ENCODE results near the gene VSTM1.
"Not testable (repeated sequence)": the region's sequence is repeated elsewhere in the genome, so short reads cannot be mapped to it uniquely, and the experiment has no call there.

The VSTM1 gene

GRCh38 chr19:54069470-54069869 lies 5.8 kb upstream of the VSTM1 start:
- no peak for DNase-seq

DNA sequence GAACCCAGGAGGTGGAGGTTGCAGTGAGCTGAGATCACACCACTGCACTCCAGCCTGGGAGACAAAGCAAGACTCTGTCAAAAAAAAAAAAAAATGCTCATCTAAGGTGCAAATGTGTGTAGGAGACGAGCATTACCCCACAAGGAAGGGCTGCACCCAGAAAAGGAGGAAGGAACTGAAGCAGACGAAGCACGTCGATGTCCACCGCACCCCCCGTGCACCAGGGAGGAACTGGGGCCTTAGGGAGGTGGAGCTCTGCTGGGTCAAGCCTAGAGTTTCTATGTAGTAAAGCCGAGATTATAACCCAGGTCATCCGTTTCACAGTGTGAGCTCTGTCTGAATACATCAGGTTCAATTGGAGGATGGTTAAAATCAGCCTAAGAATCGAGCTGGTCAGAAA lies 1.1 kb downstream of the VSTM1 start:
- DNase-seq = peak; percentile 37

- peak; percentile 94 for DNase-seq
These were observed 16.1 kb downstream of the VSTM1 start for GRCh38 chr19:54047616-54048015.

- DNase-seq = no peak
These were observed 17.9 kb downstream of the VSTM1 start for GRCh38 chr19:54045771-54046170.

DNA sequence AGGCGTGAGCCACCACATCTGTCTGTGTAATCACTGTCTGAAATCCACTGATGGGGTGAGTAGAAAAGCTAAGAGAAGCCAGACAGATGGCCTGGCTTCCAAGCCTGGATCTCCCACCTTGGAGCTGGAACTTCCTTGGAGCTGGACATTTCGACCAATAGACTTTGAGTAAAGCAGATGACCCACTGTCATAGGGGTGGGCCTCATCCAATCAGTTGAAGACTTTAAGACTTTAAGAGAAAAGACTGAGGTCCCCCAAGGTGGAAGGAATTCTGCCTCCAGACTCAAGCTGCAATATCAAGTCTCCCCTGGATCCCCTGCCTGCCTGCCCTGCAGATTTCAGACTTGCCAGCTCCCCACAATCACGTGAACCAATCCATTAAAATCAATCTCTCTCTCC lies 20.7 kb downstream of the VSTM1 start:
- DNase-seq = no peak

- DNase-seq = no peak
These were observed 21.6 kb downstream of the VSTM1 start for GRCh38 chr19:54041969-54042606.

- no peak for DNase-seq
These were observed 23.7 kb downstream of the VSTM1 start for GRCh38 chr19:54040003-54040402.

DNA sequence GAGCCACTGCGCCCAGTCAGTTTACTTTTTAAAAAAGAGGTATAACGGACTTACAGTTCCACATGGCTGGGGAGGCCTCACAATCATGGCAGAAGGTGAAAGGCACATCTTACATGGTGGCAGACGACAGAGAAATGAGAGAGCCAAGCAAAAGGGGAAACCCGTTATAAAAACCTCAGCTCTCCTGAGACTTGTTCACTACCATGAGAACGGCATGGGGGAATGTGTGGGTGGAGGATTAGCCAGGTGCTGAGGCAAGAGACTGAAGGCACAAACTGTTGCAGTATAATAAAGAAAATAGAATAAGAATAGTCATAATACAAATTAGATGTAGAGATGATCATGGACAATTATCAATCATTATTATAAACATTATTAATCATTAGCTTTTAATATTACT lies 27.2 kb downstream of the VSTM1 start:
- not testable (repeated sequence) for DNase-seq

GRCh38 chr19:54035215-54036178 lies 28.2 kb downstream of the VSTM1 start:
- DNase-seq = peak; percentile 67

DNA sequence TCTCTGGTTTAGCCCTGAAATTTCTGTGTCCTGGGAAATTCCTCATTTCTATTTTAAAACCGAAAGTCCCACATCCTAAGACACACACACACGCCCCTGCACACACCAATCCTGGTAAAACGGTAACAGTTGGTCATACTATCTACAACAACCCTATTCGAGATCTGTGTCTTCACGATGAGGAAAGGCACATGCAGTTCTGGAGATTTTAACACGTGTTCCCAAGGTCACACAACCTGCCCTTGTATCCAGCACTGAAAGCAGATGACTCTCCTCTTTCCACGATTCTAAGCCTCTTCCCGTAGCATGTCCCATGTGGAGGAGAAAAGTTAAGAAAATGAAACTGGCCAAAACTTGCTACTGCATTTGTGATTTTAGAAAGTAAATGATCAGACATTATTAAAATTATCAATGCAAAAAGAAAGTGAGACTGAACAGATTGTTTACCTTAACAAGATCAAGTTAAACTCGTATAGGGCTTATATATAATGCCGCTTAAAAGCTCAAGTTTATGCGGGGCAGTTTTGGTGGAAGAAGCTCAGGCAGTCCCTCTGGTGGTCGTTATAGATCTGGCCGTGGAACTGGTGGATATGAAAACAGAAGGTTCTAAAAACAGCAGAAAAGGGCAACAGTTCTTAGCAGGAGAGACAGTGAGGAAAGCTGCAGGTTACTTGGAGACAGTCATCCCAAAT lies 32.7 kb downstream of the VSTM1 start:
- peak; percentile 20 for DNase-seq

DNA sequence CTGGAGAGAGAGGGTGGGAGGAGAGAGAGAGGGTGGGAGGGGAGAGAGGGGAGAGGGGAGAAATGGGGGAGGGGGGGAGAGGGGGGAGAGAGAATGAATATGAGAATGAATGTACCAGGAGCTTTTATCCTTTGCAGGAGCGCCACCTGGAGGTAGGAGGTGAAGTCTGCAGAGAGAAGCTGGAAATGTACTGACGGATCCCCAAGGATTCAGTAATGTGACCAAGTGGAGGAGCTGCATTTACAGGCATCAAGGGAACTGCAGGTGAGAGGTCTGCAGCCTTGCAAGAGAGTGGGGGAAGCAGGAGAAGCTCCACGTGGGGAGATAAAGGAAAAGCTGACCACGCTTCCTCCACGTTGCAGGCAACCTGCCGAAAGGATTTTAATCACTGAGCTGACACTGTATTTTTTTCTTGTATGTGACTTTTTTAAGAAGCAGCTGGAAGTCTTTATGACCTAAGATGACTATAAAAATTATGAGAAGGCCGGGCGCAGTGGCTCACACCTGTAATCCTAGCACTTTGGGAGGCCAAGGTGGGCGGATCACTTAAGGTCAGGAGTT lies 33.7 kb downstream of the VSTM1 start:
- peak; percentile 81 for DNase-seq

DNA sequence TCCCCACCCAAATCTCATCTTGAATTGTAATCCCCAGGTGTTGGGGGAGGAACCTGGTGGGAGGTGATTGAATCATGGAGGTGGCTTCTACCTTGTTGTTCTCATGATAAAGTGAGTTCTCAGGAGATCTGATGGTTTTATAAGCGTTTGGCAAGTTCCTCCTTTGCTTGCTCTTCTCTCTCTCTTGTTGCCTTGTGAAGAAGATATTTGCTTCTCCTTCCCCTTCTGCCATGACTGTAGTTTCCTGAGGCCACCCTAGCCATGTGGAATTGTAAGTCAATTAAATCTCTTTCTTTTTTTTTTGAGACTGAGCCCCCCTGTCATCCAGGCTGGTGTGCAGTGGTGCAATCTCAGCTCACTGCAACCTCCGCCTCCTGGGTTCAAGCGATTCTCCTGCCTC lies 34.4 kb downstream of the VSTM1 start:
- no peak for DNase-seq

GRCh38 chr19:54026656-54027055 lies 37.0 kb downstream of the VSTM1 start:
- no peak for DNase-seq

DNA sequence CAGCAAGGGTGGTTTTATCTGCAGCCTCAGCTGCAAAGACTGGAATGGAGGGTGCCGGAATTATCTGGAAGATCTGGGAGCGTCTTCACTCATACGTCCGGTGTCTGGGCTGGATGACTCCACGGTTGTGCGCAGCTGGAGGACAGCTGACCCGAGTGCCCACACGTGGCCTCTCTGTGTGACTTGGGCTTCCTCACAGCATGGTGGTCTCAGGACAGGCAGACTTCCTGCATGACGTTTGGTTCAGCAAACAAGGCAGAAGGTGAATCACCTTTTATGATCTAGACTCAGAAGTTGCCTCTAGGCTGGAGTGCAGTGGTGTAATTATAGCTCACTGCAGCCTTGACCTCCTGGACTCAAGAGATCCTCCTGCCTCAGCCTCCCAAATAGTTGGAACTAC lies 39.0 kb downstream of the VSTM1 start:
- no peak for DNase-seq

DNA sequence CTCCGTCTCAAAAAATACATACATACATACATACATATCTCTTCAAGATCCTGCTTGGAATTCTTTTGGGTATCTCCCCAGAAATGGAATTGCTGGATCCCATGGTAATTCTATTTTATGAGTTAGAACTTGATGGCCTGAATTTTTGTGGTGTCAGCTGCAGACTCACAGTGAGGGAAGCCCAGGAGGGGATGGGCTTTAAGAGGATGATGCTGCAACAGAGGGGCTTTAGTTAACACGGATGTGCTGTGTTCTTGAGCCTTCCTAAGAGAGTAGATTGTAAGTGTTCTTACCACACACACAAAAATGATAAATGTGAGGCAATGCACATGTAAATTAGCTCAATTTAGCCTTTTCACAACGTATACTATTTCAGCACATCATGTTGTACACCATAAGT lies 40.5 kb downstream of the VSTM1 start:
- no peak for DNase-seq

- no peak for DNase-seq
These were observed 41.8 kb downstream of the VSTM1 start for GRCh38 chr19:54021932-54022331.

GRCh38 chr19:54021363-54021762 lies 42.3 kb downstream of the VSTM1 start:
- no peak for DNase-seq

DNA sequence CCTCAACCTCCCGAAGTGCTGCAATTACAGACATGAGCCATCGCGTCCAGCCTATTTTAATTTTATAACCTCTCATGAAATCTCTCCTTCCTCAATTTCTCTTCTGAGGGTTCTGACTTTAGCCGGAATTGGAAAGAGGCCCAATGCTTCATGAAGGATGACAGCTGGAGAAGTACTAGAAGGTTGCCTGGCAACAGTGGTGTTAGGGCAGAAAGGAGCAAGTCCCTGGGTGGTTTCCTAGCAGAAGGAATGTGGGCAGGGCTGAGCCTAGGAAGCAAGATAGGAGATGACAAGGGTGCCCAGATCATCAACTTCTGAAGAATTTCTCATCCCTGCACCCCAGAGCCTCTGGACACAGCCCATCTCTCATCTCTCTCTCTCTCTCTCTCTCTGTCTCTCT lies 46.4 kb downstream of the VSTM1 start:
- peak; percentile 40 for DNase-seq

DNA sequence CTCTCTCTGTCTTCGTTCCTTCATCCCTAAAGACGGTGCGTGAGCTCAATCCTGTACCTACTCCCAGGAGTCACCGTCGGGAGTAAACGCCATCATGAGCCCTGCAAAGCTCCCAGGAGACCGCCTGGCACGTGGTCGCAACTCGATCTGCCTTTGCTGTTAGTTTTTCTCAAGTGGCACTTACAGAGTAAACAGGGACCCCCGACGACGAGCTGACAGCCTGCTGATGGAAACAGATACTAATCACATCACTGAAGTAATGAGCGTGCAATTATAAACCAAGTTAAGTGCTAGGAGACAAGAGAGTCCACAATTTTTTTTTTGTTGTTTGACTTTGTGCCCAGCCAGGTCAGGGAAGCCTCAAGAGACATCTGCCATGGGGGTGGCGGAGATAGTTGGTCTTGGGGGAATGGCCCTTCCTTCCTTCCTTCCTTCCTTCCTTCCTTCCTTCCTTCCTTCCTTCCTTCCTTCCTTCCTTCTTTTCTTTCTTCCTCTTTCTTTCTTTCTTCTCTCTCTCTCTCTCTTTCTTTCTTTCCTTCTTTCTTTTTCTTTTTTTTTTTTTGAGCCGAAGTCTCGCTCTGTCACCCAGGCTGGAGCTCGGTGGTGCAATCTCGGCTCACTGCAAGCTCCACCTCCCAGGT lies 48.7 kb downstream of the VSTM1 start:
- DNase-seq = no peak

GRCh38 chr19:54013866-54014265 lies 49.8 kb downstream of the VSTM1 start:
- no peak for DNase-seq

GRCh38 chr19:54011507-54012211 lies 52.0 kb downstream of the VSTM1 start:
- no peak for DNase-seq

- DNase-seq = no peak
These were observed 53.2 kb downstream of the VSTM1 start for GRCh38 chr19:54010474-54010873.
